HK-2 (cell line): ENCODE results near the gene NRROS.

ENCODE experiments used
- DNase-seq: peaks from one replicate; pipeline ENCODE4 v3.0.0-alpha.2; 2018; ENCODE audit not compliant: unreplicated experiment

Gene NRROS

DNA sequence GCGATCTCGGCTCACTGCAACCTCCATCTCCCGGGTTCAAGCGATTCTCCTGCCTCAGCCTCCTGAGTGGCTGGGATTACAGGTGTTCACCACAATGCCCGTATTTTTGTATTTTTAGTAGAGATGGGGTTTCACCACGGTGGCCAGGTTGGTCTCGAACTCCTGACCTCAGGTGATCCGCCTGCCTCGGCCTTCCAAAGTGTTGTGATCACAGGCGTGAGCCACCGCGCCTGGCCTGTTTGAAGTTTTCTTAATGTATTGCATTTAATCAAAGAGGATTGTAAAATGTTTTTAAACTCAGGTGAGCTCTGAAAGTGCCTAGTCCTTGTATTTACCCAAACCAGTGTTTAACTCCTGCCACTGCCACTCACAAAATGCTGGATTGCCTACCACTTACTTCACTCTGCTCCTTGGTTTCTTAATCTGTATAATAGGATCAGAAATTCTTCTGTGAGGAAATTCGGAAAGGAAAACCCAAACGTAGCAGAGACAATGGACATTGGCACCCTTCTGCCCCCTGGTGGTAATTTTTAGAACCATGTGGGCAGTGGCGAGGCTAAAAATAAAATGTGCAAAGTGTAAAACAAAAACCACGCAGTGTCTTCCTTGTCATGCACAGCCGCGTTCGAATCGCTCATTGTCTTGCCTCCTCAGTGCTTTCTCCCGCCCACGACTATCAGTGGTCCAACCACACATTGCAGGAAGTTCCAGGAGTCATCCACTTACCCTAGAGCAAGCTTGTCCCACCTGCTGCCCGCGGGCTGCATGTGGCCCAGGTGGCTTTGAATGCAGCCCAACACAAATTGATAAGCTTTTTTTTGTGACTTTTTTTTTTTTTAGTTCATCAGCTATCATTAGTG is 45.3 kb downstream of the NRROS start:
- peak; percentile 64 for DNase-seq

DNA sequence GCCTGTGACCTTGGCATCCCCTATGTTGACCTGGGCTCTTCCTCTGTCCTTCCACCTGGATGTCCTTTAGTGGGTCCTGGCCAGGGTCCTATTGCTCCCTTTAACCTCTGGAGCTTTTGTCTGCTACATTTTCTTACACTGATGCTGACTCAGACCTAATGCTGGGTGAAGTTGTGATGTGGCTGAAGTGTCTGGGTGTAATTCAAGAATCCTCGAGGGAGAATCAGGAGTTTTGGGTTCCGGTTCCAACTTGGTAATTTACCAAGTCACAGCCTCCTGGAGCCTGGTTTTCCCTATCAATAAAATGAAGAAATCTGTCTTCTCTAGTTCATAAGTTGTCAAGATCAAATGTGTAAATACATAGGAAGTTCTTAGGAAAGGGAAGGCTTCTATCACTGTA is 46.9 kb downstream of the NRROS start:
- DNase-seq = no peak

DNA sequence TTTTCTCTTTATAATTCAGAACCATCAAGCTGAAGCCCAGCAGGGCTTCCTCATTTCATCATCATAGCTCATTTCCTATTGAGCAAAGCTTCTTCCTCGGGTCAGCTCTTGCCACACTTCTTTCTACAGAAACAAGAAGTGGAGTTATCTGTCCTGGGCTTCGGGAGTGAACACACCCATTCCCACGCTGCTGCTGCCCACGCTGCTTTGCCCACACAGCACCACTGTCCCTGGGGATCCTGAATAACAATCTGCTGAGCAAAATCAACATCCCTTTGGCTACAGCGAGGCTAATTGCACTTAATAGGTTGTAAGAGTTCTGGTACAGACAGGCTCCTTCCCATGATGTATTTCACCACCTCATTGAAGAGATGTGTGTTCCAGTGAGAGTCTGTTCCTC is 48.9 kb downstream of the NRROS start:
- DNase-seq = no peak

DNA sequence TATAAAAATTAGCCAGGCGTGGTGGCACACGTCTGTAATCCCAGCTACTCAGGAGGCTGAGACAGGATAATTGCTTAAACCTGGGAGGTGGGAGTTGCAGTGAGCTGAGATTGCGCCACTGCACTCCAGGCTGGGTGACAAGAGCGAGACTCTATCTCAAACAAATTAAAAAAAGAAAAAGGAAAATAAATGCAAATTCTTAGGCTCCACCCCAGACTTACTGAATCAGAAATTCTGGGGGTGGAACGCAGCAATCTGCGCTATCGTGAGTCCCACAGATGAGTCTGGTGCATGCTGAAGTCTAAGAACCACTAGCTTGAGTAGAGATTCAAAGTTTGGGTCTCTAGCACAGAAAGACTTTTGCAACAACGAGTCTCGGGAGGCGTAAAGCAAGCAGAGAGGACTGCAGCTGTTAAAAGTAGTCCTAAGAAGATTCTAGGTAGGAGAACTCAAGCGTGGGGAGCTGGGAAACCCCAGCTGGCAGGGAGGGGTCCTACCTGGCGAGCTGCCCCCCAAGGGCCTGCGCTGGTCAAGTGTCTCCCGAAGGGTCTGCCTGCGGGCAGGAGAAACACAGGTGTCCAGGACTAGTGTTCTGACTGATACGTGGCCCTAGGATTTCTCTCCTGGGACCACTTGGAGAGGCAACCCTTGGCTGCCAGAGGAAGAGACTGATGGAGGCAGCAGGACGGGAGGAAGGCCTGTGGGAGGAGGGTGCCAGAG is 50.6 kb downstream of the NRROS start:
- no peak for DNase-seq

DNA sequence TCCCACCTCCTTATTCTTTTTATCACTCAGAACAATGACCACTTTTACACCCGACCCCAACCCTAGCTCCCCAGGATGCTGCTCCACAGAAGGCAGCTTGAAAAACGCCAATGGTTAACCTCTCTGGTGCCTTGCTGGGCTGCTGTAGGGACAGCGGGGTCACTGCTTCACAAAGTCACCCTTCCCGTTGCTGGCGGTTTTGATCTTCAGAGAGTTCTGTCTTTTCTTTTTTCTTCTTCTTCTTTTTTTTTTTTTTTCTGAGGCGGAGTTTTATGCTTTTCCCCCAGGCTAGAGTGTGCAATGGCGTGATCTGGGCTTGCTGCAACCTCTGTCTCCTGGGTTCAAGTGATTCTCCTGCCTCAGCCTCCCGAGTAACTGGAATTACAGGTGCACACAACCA is 51.9 kb downstream of the NRROS start:
- no peak for DNase-seq

DNA sequence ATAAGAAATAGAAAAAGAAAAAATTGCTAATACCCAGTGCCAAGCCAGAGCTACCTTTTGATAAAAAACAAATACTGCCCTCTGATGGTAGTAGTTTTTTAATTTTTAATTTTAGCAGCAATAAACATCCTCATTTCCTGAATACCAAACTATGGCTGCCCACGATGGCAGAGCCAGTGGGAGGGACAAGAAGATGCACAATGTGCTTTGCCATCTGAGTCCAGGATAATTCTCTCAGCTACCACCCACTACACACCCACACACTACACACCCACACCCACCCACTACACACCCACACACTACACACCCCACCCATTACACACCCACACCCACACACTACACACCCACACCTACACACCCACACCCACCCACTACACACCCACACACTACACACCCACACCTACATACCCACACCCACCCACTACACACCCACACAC is 54.7 kb downstream of the NRROS start:
- DNase-seq = no peak

DNA sequence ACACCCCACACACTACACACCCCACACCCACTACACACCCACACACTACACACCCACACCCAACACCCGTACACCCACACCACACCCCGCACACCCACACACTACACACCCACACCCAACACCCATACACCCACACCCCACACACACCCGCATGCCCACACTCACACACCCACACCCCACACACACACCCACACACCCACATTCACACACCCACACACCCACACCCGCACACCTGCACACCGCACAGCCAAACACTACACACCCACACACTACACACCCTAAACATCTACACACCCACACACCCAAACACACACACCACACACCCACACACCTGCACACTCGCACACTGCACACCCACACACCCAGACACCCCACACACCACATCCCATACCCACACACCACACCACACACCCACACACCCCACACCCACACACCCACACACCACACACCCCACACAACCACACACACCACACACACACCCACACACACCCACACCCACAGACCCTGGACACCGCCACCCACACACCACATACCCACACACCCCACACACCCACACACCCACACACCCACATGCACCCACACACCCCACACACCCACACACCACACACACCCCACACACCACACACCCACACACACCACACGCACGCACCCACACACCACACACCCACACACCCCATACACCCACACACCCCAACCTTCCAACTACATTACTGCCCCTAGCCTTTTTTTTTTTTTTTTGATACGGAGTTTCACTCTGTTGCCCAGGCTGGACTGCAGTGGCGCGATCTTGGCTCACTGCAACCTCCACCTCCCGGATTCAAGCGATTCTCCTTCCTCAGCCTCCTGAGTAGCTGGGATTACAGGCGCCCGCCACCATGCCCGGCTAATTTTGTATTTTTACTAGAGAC is 55.7 kb downstream of the NRROS start:
- DNase-seq = no peak

DNA sequence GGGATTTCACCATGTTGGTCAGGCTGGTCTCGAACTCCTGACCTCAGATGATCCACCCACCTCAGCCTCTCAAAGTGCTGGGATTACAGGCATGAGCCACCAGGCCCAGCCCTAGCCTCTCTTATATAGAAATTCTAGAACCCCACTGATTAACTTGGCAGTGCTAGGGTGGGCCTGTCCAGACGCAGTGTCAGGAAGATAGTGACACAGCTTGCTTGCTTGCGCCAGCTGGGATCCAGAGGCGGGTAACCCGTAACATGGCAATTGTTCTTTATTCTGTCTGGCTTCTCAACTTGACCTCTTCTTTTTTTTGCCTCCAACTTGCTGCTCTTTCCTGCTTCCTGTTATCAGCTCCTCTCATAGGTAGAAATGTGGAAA is 56.3 kb downstream of the NRROS start:
- no peak for DNase-seq

DNA sequence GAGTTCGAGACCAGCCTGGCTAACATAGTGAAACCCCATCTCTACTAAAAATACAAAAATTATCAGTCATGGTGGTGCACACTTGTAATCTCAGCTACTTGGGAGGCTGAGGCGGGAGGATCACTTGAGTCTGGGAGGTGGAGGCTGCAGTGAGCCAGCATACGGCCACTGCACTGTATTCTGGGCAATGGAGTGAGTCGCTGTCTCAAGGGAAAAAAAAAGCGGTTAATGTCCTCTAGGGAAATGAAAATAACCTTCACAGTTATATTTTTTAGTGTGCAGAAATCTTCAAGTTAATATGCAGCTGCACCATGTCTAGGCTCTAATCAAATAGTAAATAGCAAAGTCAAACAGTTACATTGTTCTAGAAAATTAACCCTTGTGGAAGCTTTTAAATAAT is 57.8 kb downstream of the NRROS start:
- no peak for DNase-seq

DNA sequence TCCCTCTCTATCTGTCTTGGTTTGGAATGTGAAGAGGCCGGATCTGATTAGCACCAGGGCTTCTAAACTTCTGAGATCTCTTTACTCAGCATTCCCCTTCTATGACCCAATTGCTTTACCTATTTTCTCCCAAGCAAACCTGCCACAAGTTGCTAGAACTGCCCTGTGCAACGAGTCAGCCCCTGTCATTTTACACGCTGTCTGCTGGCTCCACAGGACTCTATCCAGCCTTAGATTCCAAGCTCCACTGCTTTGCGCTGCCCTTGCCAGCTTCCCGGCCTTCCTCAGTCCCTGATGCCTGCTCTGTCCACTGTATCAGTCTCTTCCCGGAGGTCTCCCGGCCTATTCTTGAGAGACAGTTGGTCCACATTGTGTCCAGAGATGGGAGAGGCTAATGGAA is 60.3 kb downstream of the NRROS start:
- no peak for DNase-seq

DNA sequence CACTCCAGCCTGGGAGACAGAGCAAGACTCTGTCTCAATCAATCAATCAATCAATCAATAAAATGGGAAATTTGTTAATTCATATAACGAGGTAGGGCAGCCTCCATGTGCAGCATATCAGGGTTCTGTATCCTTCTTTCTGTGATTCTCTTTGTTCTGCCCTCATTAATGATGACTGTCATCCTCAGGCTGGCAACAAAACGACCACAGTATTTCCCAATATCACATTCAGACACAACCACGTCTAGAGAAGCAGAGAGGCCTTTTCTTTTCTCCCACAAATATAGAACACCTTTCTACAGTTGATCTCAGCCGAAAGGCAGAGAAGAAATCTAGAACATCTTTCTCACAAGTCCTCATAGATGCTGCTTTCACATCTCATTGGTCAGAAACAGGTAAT is 61.3 kb downstream of the NRROS start:
- DNase-seq = no peak

DNA sequence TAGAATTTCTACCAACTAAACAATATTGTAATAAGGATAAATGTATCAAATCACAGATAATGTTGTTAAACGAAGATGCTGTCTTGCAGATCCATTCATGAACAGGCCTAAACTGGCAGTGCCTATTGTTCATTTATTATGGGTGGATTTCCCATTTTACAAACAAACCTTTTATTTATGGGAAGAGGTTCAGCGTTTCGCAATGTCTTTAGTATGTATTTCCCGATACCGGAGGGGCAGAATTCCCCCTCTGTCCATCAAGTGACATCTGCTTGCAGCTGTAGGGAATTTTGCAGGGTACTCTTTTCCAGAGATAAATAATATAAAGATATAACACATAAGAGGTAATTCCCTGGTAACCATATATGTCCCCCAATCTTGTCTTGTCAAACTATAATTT is 66.8 kb downstream of the NRROS start:
- no peak for DNase-seq

DNA sequence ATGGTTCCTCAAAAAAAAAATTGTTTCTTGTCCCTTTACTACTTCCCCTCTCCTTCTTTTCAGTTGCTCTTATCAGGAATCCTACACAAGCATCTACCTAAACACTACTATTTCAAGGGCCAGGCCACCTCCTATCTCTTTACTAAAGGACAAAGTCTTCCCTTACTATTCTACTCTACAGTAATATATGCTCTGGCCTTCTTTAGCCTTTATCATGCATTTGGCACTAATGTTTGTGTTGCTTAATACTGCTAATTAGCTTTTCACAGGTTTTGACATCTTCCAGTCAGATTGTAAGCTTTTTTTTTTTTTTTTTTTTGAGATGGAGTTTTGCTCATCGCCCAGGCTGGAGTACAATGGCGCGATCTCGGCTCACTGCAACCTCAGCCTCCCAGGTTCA is 67.2 kb downstream of the NRROS start:
- no peak for DNase-seq

DNA sequence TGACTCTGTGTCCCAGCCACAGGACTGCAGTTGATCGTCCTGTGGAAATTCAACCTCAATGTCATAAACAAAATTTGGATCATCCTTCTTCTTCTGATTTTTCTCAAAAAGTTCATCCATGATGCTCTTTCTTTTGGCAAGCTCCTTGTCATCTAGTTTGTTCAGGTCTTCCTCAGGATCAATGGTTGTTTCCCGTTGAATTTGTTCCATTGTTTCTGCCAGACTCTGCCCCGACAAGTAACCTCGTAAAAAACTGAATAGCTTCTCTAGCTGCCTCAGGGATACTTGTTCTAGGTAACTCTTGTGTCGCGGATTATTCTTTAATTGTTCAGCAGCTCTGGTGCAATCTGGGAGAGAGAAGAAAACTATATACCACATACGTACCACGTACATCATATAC is 68.1 kb downstream of the NRROS start:
- no peak for DNase-seq

DNA sequence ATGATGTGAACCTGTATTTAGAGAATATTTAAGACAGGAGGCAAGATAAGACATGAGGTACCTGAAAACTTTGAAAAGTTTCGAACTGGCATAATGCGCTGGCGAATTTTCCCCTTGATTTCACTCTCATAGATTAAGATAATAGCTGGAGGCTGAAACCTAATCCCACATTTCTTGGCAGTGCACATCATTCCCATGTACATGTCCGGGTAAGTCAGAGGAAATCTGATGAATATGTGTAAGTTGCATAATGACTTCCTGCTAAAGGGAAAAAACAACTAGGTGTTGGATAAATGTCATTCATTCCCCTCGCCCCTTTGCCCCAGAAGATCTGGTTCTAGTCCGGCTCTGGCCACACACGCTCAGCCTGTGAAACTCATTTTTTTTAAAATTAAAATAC is 69.0 kb downstream of the NRROS start:
- DNase-seq = no peak
